ENCODE data around the gene LGALS12.

LGALS12 gene

DNA sequence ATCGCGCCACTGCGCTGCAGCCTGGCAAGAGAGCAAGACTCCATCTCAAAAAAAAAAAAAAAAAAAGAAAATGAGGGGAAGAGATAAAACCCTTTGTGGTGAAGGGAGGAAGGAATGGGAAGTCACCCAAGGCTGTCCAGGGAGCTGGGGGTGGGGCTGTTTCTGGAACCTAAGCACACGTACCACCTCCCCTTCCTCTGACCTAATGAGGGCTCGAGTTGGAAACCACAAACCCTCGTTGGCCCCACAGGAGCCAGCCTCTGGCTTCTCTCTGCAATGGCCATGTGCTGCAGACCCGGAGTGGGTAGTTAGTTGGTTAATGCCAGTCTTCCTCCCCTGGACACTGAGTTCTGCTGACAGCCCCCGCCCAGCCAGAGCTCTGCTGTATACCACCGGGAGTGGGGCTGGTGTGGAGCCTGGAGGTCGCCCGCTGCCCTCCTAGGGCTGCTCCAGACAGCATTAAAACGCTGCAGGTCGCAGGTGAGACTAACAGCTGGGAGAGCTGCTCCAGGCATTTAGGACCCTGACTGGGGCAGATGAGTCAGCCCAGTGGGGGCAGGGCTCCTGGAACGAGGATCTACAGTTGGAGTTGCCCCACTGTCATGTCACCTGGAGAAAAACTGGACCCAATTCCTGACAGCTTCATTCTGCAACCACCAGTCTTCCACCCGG lies at the start of gene LGALS12:
Gene LGALS12 (plus strand): TSS at position 228 of the 672 bp plus-strand sequence. CDS start 375 bp downstream, at position 603.
- no peak for DNase-seq

DNA sequence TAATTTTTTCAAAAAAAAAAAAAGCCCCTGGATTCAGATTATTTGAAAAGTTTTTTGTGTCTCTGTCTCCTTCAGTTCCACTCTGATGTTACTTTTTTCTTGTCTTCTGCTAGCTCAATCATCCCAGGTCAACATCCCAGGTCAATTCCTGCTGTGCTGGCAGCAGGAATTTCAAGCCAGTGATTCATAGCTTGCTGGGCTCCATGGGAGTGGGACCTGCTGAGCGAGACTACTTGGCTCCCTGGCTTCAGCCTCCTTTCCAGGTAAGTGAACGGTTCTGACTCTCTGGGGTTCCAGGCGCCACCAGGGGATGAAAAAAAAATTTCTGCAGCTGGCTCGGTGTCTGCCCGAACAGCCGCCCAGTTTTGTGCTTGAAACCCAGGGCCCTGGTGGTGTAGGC lies 46.3 kb upstream of the LGALS12 start:
- DNase-seq = no peak

DNA sequence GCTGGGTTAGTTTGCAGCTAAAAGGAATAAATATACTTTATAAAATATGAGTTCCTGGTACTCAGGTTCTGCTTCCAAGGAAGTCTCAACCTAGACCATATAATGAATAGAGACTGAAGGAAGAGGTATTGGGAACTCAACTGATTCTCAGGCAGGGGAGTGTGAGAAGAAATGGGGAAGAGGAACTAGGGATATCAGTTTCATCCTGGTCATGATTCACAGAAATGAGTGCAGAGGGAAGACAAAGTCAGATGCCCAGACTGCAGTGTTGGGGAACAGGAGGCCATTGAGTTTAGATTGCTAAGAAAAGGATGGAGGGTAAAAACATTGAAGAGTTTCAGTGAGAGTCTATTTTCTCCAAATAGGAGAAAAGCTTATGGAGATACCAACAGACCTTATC lies 43.7 kb upstream of the LGALS12 start:
- DNase-seq = no peak

- no peak for DNase-seq
Measured at GRCh38 chr11:63470311-63470710, 35.6 kb upstream of the LGALS12 start.

DNA sequence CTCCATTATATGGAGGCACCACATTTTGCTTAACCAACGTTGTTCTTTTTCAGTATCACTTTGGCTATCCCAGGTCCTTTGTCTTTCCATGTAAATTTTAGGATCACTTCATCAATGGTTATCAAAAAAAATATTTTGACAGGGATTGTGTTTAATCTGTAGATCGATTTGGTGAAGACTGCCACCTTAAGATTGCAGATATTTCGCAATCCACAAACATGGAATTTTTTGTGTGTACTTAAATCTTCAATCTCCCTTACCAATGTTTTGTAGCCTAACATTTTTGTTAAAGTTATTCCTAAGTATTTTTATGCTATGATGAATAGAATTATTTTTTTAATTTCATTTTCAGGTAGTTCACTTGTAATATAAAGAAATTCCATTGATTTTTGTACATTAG lies 33.5 kb upstream of the LGALS12 start:
- no peak for DNase-seq

DNA sequence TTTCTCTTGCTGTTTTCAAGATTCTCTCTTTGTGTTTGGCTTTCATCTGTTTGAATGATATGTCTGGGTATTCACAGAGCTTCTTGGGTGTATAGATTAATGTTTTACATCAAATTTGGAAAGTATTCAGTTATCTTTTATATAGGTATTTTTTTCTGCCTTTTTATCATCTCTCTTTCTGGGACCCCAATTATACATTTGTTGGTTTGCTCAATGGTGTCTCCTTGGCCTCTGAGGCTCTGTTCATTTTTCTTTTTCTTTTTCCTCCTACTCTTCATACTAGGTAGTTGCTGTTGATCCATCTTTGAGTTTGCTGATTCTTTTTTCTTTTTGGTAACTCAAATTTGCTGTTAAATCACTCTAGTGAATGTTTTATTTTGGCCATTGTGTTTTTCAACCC lies 29.3 kb upstream of the LGALS12 start:
- no peak for DNase-seq

DNA sequence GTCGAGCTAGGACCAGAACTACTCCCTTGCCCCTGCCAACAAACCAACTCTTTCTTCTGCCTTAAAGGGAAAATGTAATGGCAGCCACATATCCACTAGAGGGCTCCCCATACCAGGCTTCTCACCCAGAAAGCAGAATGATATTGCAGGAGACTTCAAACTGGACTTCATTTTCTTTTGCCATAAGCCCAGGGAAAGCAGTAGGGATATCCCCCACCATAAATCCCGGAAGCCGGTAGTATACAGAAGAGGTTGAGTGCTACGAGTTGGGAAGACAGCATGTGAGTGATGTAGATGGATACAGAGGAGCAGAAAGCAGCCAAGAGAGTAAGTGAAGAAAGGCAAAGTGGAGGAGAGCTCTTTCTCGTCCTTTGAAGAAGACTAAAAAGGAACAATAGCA lies 27.0 kb upstream of the LGALS12 start:
- DNase-seq = peak; percentile 74

DNA sequence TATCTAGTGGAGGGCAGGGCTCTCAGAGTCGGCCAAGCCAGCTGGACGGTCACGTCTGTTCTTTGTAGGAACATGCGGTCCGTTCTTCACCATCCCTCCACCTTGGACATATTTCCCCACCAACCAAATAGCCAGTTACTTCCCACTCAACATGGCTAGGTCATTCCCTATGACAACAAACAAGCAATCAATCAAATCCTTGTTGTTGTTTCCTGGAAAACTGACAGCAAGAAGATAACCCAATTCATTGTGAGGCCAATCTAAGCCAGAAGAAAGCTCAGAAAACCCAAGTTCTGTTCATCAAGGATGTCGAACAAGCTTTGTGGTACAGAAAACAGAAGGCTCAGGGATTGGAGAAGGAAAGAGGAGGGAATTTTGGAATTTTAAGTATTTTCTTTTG lies 25.8 kb upstream of the LGALS12 start:
- no peak for DNase-seq

- DNase-seq = no peak
Measured at GRCh38 chr11:63485777-63486176, 20.1 kb upstream of the LGALS12 start.

- DNase-seq = no peak
Measured at GRCh38 chr11:63488789-63489188, 17.1 kb upstream of the LGALS12 start.

DNA sequence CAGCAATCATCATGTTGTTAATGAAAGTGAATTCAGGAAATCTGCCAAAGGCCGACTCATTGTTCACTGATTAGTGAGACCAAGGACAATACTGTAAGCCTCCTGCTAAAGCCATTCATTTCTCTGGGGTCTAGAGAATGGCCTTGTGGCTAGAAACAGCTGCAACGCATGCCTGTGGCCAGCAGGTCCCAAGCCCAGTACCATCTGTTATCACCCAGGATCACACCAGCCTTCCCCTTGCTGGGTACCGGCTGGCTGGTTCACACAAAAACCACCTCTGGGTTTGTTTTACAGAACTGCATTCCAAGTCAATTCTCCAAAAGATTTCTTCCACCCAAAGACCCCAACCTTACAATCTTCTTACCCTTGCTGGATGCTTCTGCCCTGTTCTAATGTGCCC lies 16.0 kb upstream of the LGALS12 start:
- no peak for DNase-seq

- peak; percentile 6 for DNase-seq
Measured at GRCh38 chr11:63490551-63491239, 15.2 kb upstream of the LGALS12 start, which contains the start of gene PLAAT5. Gene PLAAT5, minus strand, starts transcription at chr11:63491167. Its CDS starts 133 bp downstream, at chr11:63491034.

DNA sequence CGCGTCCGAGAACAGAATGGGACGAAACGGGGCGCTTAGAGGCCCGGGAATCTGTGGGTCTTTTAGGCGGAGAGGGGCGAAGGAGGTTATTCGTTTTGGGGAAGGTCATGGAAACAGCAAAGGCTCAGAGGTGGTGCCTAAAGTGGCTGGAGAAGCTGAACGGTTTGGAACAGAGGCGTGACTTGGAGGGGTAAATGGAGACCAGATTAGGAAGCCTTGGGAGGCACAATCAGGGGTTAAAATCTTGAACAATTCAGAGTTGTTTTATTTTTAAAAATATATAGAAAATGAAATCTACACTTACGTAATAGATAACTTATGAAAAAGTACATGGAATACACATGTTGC lies 14.7 kb upstream of the LGALS12 start:
- no peak for DNase-seq

DNA sequence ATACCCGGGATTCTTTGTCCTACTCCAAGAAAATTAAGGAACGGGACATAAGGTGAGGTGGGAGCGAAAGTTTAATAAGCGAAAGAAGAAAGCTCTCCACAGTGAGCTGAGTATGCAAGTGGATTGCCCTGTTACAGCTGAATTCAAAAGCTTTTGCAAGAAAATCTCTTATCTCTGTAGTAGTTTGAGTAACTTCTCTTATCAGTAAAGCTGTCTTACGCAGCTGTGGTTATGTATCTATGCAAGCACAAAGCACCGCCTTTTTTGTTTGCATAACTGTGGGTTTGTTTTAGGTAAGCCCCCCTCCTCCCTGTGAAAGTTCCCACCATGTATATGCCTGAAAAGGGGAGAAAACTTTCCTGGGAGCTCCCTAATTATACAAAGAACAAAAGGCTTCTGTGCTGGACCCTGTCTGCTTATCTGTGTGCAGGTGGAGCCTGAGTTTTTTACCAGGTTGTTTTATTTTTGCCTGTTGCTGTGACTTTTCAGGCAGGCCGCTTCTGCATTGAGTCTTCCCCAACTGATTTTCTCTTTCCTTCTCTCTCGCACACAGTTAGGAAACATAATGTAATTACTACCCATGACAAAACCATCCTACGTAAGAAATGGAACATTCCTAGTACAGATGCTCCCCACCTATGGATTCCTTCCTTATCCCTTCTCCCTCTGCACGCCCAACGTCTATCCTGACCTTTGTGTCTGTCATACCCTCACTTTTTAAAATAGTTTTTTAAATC lies 14.1 kb upstream of the LGALS12 start:
- DNase-seq = no peak

DNA sequence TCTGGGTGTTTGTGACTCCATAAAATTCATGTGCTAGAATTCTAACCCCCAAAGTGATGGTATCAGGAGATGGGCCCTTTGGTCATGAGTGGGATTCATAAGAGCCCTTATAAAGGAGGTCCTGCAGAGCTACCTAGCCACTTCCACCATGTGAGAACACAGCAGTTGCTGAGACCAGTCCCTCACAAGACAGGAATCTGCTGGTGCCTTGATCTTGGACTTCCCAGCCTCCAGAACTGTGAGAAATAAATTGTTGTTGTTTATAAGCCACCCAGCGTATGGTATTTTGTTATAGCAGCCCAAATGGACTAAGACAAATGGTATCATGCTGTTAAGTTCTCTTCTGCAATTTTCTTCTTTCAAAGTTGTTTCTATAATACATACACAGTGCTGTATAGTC lies 13.4 kb upstream of the LGALS12 start:
- no peak for DNase-seq

DNA sequence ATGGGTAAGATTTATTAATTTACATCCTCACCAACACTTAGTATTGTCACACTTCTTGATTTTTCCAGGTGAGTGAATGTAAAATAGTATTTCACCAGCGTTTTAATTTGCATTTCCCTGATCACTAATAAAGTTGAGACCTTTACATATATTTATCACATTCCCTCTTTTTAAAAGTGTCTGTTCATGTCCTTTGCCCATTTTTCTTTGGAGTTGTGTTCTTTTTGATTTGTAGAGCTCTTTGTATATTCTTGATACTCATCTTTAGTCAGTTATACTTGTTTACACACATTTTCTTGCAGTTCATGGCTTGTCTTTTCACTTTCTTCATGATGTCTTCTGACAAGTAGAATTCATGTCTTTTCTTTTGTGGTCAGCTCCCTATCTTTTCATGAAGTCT lies 12.8 kb upstream of the LGALS12 start:
- DNase-seq = no peak

DNA sequence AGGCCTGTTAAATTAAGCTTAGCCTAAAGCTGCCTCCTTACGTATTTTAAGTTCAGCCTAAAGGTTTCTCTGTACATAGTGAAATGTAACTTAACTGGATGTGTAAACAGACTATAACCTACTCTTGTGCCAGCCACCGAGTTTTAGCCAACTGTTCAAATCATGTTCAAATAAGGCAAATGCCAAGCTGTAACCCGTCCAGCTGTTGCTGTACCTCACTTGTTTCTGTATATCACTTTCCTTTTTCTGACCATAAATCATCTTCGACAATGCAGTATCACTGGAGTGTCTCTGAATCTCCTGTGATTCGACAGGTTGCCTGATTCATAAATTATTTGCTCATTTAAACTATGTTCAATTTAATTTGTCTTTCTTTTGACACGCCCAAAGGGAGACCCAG lies 10.9 kb upstream of the LGALS12 start:
- DNase-seq = no peak

DNA sequence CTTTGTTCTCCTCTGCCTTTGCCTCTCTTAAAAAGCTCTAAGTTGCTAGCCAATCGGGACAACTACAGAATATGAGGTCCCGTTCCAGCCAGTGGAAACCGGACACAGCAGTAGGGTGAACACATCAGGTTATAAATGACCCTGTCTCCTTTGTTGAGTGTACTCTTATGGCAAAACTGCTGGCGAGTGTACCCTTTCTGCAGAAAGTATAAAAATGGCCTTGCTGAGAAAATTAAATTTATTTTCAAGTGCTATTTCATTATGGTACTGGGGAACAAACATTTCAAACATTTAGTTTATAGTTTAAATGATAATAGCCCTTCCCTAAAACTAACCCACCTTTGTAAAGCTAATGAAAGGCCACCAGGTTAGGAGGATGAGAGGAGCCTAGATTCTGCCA lies 6.0 kb upstream of the LGALS12 start:
- DNase-seq = no peak

DNA sequence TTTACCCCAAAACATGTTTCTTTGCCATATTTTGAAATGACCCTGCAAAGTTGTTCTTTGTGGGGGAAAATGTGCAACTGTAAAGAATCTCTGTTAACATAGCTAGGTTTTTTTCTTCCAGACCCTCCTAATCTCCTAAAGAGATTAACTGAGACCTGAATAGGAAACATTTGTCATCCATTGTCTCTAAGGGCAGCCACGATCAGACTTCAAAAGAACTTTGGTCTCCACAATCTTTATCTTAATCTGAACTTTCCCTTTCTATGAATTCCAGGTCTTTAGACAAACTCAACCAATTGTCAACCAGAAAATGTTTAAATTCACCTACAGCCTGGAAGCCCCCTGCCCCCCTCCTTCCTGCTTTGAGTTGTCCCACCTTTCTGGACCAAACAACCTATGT lies 4.6 kb upstream of the LGALS12 start:
- DNase-seq = no peak

- no peak for DNase-seq
Measured at GRCh38 chr11:63502252-63502820, 3.5 kb upstream of the LGALS12 start.

- DNase-seq = no peak
Measured at GRCh38 chr11:63503492-63503891, 2.4 kb upstream of the LGALS12 start.

GRCh38 chr11:63504054-63504453 lies 1.8 kb upstream of the LGALS12 start:
- DNase-seq = no peak

DNA sequence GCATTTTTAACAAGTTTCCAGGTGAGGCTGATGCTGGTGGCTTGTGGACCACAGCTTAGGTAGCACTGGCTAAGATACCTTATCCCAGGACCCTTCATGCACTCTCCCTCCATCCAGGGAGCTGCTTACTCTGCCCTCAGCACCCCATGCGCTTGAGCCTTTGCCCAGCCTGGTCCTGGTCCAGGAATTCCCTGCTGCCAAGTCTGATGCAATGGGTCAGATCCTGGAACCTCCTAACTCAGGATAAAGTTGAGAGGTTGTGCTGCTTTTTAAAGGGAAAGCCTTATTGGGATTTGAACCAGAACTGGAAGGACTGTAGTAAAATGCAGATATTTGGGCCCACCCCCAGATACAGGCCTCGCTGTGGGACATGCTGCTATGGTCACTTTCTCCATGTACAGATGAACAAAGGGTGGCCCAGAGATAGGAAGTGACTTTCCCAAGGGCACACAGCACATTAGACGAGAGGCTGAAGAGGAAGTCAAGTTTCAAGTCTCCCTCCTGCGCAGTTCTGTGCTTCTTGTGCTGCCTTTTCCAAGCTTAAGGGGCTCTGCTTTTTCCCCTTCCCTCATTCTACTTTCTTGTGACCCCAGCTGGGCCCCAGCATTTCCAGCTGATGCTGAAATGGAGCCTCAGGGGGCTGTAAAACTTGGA lies 824 bp upstream of the LGALS12 start:
- no peak for DNase-seq
